Measurements from ENCODE around the gene EHHADH.

DNA sequence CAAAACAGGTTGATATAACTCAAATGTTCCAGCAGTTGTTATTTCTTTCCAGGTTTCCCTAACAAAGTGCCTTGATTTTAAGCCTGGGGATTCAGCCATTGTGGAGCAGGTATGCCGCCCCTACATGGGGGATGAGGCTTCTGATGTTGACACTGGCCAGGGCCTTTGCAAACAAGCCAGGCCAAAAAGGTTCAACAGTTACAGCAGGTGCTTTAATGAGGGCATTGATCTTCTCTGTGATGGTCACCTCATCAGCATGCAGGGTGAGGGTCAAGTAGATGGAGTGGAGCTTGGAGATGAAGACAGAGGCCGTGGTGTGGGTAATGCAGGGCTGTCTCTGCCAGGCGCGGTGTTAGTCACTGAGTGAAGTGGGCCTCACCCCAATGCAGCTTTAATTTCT lies 22.6 kb upstream of the EHHADH start:
- TF ChIP-seq POLR2AphosphoS5 (IDR thresholded peaks at IDR 0.05; ENCODE audit: borderline replicate concordance, low read depth, low read length), result no peak
- no peak for TF ChIP-seq EZH2 (IDR thresholded peaks at IDR 0.05)
- no peak for TF ChIP-seq FOXP2 (optimal IDR thresholded peaks at IDR 0.05; ENCODE audit: control extremely low read depth, extremely low read length, insufficient read depth)

Data from SK-N-MC (cell line).